ENCODE data around the gene PCDHA2. TPM values are rescaled to one million over a fixed set of nuclear protein-coding genes. Genes with fewer than 3 reads are reported as not detected.
"Not testable (repeated sequence)": the region's sequence is repeated elsewhere in the genome, so short reads cannot be mapped to it uniquely, and the experiment has no call there.

PCDHA2 gene
- total RNA-seq, 1 donor from 2014 or later = 0.35 TPM

DNA sequence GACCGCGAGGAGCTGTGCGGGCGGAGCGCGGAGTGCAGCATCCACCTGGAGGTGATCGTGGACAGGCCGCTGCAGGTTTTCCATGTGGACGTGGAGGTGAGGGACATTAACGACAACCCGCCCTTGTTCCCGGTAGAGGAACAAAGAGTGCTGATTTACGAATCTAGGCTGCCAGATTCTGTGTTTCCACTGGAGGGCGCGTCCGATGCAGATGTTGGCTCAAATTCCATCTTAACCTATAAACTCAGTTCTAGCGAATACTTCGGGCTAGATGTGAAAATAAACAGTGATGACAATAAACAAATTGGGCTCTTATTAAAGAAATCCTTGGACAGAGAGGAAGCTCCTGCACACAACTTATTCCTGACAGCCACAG is 33.7 kb downstream of the PCDHA2 start:
- Histone ChIP-seq H3K9me3 (peaks cover 5% of the 10 kb centered on the region), H3K27ac (no peak overlapping the region), H3K27me3 (peaks cover 17% of the 10 kb centered on the region), H3K36me3 (no peaks in the 10 kb centered on the region), H3K4me1 (no peaks in the 10 kb centered on the region), H3K4me3 (peak overlapping the region; percentile 6)
- DNase-seq = no peak
- intact Hi-C loops (cut with DNase I) = no loop called here
- TF ChIP-seq, protein P1, sequence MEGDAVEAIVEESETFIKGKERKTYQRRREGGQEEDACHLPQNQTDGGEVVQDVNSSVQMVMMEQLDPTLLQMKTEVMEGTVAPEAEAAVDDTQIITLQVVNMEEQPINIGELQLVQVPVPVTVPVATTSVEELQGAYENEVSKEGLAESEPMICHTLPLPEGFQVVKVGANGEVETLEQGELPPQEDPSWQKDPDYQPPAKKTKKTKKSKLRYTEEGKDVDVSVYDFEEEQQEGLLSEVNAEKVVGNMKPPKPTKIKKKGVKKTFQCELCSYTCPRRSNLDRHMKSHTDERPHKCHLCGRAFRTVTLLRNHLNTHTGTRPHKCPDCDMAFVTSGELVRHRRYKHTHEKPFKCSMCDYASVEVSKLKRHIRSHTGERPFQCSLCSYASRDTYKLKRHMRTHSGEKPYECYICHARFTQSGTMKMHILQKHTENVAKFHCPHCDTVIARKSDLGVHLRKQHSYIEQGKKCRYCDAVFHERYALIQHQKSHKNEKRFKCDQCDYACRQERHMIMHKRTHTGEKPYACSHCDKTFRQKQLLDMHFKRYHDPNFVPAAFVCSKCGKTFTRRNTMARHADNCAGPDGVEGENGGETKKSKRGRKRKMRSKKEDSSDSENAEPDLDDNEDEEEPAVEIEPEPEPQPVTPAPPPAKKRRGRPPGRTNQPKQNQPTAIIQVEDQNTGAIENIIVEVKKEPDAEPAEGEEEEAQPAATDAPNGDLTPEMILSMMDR (IDR thresholded peaks at IDR 0.05) = no peak
- ATAC-seq = no peak

DNA sequence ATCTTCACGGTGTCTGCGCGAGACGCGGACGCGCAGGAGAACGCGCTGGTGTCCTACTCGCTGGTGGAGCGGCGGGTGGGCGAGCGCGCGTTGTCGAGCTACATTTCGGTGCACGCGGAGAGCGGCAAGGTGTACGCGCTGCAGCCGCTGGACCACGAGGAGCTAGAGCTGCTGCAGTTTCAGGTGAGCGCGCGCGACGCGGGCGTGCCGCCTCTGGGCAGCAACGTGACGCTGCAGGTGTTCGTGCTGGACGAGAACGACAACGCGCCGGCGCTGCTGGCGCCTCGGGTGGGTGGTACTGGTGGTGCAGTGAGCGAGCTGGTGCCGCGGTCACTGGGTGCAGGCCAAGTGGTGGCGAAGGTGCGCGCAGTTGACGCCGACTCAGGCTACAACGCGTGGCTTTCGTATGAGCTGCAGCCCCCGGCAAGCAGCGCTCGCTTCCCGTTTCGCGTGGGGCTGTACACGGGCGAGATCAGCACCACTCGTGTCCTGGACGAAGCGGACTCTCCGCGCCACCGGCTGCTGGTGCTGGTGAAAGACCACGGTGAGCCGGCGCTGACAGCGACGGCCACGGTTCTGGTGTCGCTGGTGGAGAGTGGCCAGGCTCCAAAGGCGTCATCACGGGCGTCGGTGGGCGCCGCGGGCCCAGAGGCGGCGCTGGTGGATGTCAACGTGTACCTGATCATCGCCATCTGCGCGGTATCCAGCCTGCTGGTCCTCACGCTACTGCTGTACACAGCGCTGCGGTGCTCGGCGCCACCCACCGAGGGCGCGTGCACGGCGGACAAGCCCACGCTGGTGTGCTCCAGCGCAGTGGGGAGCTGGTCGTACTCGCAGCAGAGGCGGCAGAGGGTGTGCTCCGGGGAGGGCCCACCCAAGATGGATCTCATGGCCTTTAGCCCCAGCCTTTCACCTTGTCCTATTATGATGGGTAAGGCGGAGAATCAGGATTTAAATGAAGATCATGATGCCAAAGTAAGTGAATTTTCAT is 35.2 kb downstream of the PCDHA2 start:
- H3K27ac ChIP-seq; DNase-seq; H3K4me3 ChIP-seq; ATAC-seq; intact Hi-C loops (cut with DNase I); H3K9me3 ChIP-seq; H3K36me3 ChIP-seq; H3K4me1 ChIP-seq: not testable (repeated sequence)
- H3K27me3 ChIP-seq = peaks cover 17% of the 10 kb centered on the region

DNA sequence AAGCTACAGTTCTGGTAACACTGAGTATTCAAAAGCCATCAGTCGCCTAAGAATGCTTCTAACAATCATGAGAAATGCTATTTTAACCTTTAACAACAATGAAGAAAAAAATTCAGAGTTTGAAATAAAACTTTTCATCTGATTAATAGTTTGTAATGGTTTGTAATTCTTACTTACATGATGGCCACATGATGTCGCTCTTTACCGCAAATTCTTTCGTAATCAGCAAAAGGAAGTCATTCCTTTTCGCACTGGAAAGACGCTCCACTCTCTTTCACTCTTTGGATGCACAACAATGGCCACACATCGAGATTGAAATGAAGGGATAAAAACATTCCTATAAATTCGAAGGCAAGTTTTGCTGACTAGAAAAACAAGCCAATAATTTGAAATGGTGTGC is 39.3 kb downstream of the PCDHA2 start, which contains the start of gene PCDHA7:
Gene PCDHA7 (plus strand): TSS at position 277 of the 400 bp plus-strand sequence. CDS start 115 bp downstream, at position 392.
- TF ChIP-seq, protein P1 (IDR thresholded peaks at IDR 0.05) = peak; percentile 21
- intact Hi-C loops (cut with DNase I) = no loop called here
- Histone ChIP-seq H3K27ac (no peak within 1 kb of the TSS), H3K36me3 (no peaks in the 10 kb centered on the region), H3K9me3 (no peaks in the 10 kb centered on the region), H3K4me3 (peak within 1 kb of the TSS; percentile 0), H3K27me3 (peaks cover 11% of the 10 kb centered on the region), H3K4me1 (no peaks in the 10 kb centered on the region)
- ATAC-seq (no peak), DNase-seq (no peak)

DNA sequence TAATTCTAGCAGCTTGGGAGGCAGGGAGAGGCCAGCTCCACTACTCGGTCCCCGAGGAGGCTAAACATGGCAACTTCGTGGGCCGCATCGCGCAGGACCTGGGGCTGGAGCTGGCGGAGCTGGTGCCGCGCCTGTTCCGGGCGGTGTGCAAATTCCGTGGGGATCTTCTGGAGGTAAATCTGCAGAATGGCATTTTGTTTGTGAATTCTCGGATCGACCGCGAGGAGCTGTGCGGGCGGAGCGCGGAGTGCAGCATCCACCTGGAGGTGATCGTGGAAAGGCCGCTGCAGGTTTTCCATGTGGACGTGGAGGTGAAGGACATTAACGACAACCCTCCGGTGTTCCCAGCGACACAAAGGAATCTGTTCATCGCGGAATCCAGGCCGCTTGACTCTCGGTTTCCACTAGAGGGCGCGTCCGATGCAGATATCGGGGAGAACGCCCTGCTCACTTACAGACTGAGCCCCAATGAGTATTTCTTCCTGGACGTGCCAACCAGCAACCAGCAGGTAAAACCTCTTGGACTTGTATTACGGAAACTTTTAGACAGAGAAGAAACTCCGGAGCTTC is 39.9 kb downstream of the PCDHA2 start:
- H3K4me1 ChIP-seq; H3K36me3 ChIP-seq; DNase-seq; ATAC-seq; H3K9me3 ChIP-seq; intact Hi-C loops (cut with DNase I); H3K27ac ChIP-seq: not testable (repeated sequence)
- H3K4me3 ChIP-seq = peak overlapping the region; percentile 0
- peaks cover 15% of the 10 kb centered on the region for H3K27me3 ChIP-seq

DNA sequence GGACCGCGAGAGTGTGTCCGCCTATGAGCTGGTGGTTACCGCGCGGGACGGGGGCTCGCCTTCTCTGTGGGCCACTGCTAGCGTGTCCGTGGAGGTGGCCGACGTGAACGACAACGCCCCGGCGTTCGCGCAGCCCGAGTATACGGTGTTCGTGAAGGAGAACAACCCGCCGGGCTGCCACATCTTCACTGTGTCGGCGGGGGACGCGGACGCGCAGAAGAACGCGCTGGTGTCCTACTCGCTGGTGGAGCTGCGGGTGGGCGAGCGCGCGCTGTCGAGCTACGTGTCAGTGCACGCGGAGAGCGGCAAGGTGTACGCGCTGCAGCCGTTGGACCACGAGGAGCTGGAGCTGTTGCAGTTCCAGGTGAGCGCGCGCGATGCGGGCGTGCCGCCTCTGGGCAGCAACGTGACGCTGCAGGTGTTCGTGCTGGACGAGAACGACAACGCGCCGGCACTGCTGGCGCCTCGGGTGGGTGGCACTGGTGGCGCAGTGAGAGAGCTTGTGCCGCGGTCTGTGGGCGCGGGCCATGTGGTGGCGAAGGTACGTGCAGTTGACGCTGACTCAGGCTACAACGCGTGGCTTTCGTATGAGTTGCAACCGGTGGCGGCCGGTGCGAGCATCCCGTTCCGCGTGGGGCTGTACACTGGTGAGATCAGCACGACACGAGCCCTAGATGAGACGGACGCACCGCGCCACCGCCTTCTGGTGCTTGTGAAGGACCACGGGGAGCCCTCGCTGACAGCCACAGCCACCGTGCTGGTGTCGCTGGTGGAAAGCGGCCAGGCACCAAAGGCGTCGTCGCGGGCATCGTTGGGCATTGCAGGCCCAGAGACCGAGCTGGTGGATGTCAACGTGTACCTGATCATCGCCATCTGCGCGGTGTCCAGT is 41.2 kb downstream of the PCDHA2 start:
- no peak overlapping the region for H3K27ac ChIP-seq
- H3K9me3 ChIP-seq = no peaks in the 10 kb centered on the region
- H3K4me3 ChIP-seq = no peak overlapping the region
- H3K27me3 ChIP-seq = peaks cover 20% of the 10 kb centered on the region
- ATAC-seq (no peak), DNase-seq (no peak)
- TF ChIP-seq, protein P1 (IDR thresholded peaks at IDR 0.05) = no peak
- H3K4me1 ChIP-seq = no peaks in the 10 kb centered on the region
- intact Hi-C loops (cut with DNase I) = no loop called here
- H3K36me3 ChIP-seq = no peaks in the 10 kb centered on the region
